Measurements from ENCODE around the gene CRYBG2. TPM values are rescaled to one million over a fixed set of nuclear protein-coding genes. Genes with fewer than 3 reads are reported as not detected.

CRYBG2 gene
- total and polyA plus RNA-seq, 12 donors: 0.03 to 0.64 TPM; not detected in 10

DNA sequence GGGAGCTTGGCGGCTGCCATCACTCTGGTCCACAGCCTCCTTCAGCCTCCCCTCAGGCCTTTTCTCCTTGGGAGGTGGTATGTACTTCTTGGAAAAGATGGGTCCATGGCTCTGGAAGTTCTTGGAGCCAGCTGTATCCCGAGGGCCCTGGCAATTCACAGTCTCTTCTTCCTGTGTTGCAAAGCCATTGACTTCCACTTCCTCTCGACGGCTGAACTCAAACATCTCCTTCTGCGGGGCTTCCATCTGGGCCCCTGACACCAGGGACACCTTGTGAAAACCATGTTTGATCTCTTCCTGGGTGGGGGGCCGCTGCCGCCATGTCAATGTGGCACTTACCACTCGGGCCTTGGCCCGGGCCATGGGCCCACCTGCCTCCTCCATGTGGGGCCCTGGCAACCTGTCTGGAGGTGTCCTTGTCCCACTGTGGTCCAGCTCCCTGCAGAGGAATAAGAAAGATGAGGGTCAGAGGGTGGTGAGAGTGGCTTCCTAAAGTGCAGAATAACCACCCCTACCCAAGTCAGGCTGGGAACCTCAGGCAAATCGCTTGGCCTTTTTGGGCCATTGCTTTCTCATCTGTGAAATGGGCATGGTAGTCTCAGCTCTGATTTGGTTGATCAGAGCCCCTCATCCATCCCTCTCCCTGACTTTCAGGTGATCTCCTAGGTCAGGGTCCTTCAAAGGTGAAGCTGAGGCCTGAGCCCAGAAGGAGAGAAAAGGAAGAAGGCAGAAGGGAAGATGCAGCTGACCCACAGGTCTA, 7.5 kb downstream of the CRYBG2 start:
- Histone ChIP-seq H3K27ac (no peak overlapping the region), H3K9me3 (no peaks in the 10 kb centered on the region), H3K4me3 (no peak overlapping the region), H3K4me1 (peaks cover 0 to 7% (median 0%) of the 10 kb centered on the region in 9 donors), H3K36me3 (no peaks in the 10 kb centered on the region), H3K27me3 (peaks cover 0 to 13% (median 0%) of the 10 kb centered on the region in 7 donors)
- DNase-seq (no peak), ATAC-seq (no peak)
- intact Hi-C loops (cut with DNase I): no loop called here
- TF ChIP-seq, protein P1, sequence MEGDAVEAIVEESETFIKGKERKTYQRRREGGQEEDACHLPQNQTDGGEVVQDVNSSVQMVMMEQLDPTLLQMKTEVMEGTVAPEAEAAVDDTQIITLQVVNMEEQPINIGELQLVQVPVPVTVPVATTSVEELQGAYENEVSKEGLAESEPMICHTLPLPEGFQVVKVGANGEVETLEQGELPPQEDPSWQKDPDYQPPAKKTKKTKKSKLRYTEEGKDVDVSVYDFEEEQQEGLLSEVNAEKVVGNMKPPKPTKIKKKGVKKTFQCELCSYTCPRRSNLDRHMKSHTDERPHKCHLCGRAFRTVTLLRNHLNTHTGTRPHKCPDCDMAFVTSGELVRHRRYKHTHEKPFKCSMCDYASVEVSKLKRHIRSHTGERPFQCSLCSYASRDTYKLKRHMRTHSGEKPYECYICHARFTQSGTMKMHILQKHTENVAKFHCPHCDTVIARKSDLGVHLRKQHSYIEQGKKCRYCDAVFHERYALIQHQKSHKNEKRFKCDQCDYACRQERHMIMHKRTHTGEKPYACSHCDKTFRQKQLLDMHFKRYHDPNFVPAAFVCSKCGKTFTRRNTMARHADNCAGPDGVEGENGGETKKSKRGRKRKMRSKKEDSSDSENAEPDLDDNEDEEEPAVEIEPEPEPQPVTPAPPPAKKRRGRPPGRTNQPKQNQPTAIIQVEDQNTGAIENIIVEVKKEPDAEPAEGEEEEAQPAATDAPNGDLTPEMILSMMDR (IDR thresholded peaks at IDR 0.05): no peak
- 61 to 67% methylated on average over 10 of the region's 10 CpGs for WGBS, 2 donors

DNA sequence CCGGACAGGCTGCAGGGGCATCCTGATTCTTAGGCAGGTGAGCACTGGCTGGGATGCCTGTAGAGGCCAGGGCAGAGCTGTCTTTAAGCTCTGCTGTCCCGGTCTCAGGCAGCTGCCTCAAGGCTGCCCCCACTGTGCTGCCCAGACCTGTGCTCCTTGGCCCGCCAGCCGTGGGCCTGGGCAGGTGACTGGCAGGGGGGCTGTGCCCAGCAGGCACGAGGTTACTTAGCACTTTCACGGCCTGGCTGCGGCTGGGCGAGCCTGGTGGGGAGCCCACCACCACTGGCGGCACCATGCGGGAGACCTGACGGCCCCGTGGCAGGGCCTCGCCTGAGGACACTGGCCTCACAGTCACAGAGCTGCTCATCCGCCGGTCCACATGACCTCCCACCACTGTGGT, 8.2 kb downstream of the CRYBG2 start:
- intact Hi-C loops (cut with DNase I): no loop called here
- Histone ChIP-seq H3K4me3 (no peak overlapping the region), H3K36me3 (no peaks in the 10 kb centered on the region), H3K9me3 (no peaks in the 10 kb centered on the region), H3K27me3 (peaks cover 0 to 13% (median 0%) of the 10 kb centered on the region in 7 donors), H3K27ac (no peak overlapping the region), H3K4me1 (no peaks in the 10 kb centered on the region)
- WGBS, 2 donors: 86 to 87% methylated on average over 15 of the region's 15 CpGs
- TF ChIP-seq, protein P1 (IDR thresholded peaks at IDR 0.05): no peak
- ATAC-seq: no peak
- no peak for DNase-seq

DNA sequence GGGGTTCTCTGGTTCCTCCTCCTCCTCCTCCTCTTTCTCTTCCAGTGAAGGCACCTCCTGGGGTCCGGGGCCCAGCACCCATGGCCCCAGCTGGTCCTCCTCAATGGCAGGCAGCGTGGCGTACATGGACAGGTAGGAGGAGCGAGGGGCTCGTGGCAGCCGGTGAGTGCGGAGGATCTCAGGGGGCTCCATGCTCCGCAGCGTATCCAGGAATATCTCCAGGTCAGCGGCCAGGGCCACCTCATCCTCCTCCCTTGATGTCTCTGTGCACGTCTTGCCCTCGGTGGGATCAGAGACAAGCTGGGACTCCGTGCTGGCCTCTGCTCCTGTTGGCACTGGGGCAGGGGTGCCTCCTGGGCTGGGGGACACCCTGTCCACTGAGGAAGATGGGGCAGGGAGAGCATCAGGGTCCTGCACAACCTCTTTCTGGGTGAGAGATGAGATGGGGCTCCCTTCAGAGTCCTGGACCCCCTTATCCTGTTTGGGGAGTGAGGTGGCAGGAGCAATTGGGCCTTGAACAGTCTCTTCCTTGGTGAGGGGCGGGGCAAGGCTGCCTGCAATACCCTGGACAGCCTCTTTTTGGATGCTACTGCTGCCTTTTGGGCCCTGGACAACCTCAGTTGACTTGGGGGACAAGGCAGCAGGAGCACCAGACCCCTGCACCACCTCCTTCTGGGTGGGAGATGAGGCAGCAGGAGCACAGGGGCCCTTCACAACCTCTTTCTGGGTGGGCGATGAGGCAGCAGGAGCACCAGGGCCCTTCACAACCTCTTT, 9.6 kb downstream of the CRYBG2 start:
- DNase-seq: no peak
- Histone ChIP-seq H3K9me3 (no peaks in the 10 kb centered on the region), H3K36me3 (no peaks in the 10 kb centered on the region), H3K4me3 (no peak overlapping the region), H3K27ac (no peak overlapping the region), H3K4me1 (no peaks in the 10 kb centered on the region), H3K27me3 (peaks cover 0 to 16% (median 0%) of the 10 kb centered on the region in 7 donors)
- intact Hi-C loops (cut with DNase I): no loop called here
- TF ChIP-seq, protein P1 (IDR thresholded peaks at IDR 0.05): no peak
- WGBS, 2 donors: 86 to 92% methylated on average over 15 of the region's 15 CpGs
- peak in 2 of 8 donors; percentile 17 to 34 for ATAC-seq

DNA sequence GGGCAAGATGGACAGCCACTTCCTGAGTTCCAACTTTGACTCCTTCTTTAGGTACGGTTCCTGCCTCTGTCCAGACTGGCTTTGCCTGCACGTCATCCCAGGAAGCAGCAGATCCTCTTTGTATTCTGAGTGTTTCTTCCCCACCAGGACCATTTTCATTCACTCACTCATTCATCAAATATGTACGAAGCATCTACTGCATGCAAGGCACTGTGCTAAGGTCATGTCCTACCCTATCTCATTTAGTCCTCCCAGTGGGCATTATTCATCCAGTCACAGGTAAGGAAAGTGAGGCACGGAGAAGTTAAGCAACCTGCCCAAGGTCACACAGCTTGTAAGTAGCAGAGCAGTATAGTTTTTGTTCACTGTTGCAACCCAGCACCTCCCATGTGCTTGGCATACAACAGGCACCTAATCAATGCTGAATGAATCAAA, 13.9 kb downstream of the CRYBG2 start:
- Histone ChIP-seq H3K4me1 (peaks cover 0 to 16% (median 13%) of the 10 kb centered on the region in 9 donors), H3K27ac (no peak overlapping the region), H3K9me3 (no peaks in the 10 kb centered on the region), H3K4me3 (no peak overlapping the region), H3K36me3 (no peaks in the 10 kb centered on the region), H3K27me3 (peaks cover 0 to 34% (median 20%) of the 10 kb centered on the region in 7 donors)
- TF ChIP-seq, protein P1 (IDR thresholded peaks at IDR 0.05): no peak
- intact Hi-C loops (cut with DNase I): no loop called here
- DNase-seq: no peak
- no peak for ATAC-seq
- WGBS, 2 donors: 61 to 64% methylated on average over 4 of the region's 4 CpGs
